ENCODE measurements around the gene DHRS4L2.
"Not testable (repeated sequence)": the region's sequence is repeated elsewhere in the genome, so short reads cannot be mapped to it uniquely, and the experiment has no call there.

DHRS4L2 gene

GRCh38 chr14:23988607-23989363 is at the start of gene DHRS4L2:
Gene DHRS4L2 (plus strand): TSS chr14:23988929. CDS start chr14:23988948, 19 bp downstream.
- H3K27me3 ChIP-seq (ENCODE audit: control insufficient read depth in 5 of 5, insufficient read depth in 4 of 5, low read length in 5 of 5); H3K36me3 ChIP-seq (ENCODE audit: control insufficient read depth in 5 of 5, insufficient read depth in 5 of 5, low read length in 5 of 5); H3K9me3 ChIP-seq (ENCODE audit: control insufficient read depth in 5 of 5, low read length in 5 of 5): not testable (repeated sequence)
- peaks cover 2 to 35% (median 22%) of the 10 kb centered on the region in 5 donors for H3K4me1 ChIP-seq (ENCODE audit: control insufficient read depth in 5 of 5, insufficient read depth in 5 of 5, low read length in 5 of 5)
- peak within 1 kb of the TSS in 4 of 5 donors; percentile 35 to 53 (median 50) for H3K9ac ChIP-seq (ENCODE audit: low read length in 5 of 5)
- peak within 1 kb of the TSS in 4 of 5 donors; percentile 52 to 64 (median 60) for H3K4me3 ChIP-seq (ENCODE audit: low read depth in 1 of 5, low read length in 5 of 5)
- peak within 1 kb of the TSS; percentile 57 for H3K27ac ChIP-seq (ENCODE audit: low read depth, low read length)

GRCh38 chr14:23939607-23940326 is 49.0 kb upstream of the DHRS4L2 start:
- Histone ChIP-seq H3K9me3 (ENCODE audit: control insufficient read depth in 5 of 5, low read length in 5 of 5) (no peaks in the 10 kb centered on the region), H3K27me3 (ENCODE audit: control insufficient read depth in 5 of 5, insufficient read depth in 4 of 5, low read length in 5 of 5) (no peaks in the 10 kb centered on the region), H3K4me1 (ENCODE audit: control insufficient read depth in 5 of 5, insufficient read depth in 5 of 5, low read length in 5 of 5) (peaks cover 0 to 7% (median 0%) of the 10 kb centered on the region in 5 donors), H3K4me3 (ENCODE audit: low read depth in 1 of 5, low read length in 5 of 5) (no peak overlapping the region), H3K9ac (ENCODE audit: low read length in 5 of 5) (no peak overlapping the region), H3K27ac (ENCODE audit: low read depth, low read length) (no peak overlapping the region), H3K36me3 (ENCODE audit: control insufficient read depth in 5 of 5, insufficient read depth in 5 of 5, low read length in 5 of 5) (peaks cover 0 to 24% (median 12%) of the 10 kb centered on the region in 5 donors)

GRCh38 chr14:23941230-23941629 is 47.5 kb upstream of the DHRS4L2 start:
- peaks cover 0 to 24% (median 12%) of the 10 kb centered on the region in 5 donors for H3K36me3 ChIP-seq (ENCODE audit: control insufficient read depth in 5 of 5, insufficient read depth in 5 of 5, low read length in 5 of 5)
- H3K4me3 ChIP-seq (ENCODE audit: low read depth in 1 of 5, low read length in 5 of 5) = no peak overlapping the region
- H3K9me3 ChIP-seq (ENCODE audit: control insufficient read depth in 5 of 5, low read length in 5 of 5) = no peaks in the 10 kb centered on the region
- no peak overlapping the region for H3K27ac ChIP-seq (ENCODE audit: low read depth, low read length)
- H3K27me3 ChIP-seq (ENCODE audit: control insufficient read depth in 5 of 5, insufficient read depth in 4 of 5, low read length in 5 of 5) = no peaks in the 10 kb centered on the region
- peaks cover 0 to 5% (median 0%) of the 10 kb centered on the region in 5 donors for H3K4me1 ChIP-seq (ENCODE audit: control insufficient read depth in 5 of 5, insufficient read depth in 5 of 5, low read length in 5 of 5)
- H3K9ac ChIP-seq (ENCODE audit: low read length in 5 of 5) = no peak overlapping the region

GRCh38 chr14:23941669-23942068 is 47.1 kb upstream of the DHRS4L2 start:
- Histone ChIP-seq H3K9ac (ENCODE audit: low read length in 5 of 5) (no peak overlapping the region), H3K4me3 (ENCODE audit: low read depth in 1 of 5, low read length in 5 of 5) (no peak overlapping the region), H3K4me1 (ENCODE audit: control insufficient read depth in 5 of 5, insufficient read depth in 5 of 5, low read length in 5 of 5) (peaks cover 0 to under 1% (median 0%) of the 10 kb centered on the region in 5 donors), H3K27ac (ENCODE audit: low read depth, low read length) (no peak overlapping the region), H3K27me3 (ENCODE audit: control insufficient read depth in 5 of 5, insufficient read depth in 4 of 5, low read length in 5 of 5) (no peaks in the 10 kb centered on the region), H3K36me3 (ENCODE audit: control insufficient read depth in 5 of 5, insufficient read depth in 5 of 5, low read length in 5 of 5) (peaks cover 0 to 24% (median 12%) of the 10 kb centered on the region in 5 donors), H3K9me3 (ENCODE audit: control insufficient read depth in 5 of 5, low read length in 5 of 5) (no peaks in the 10 kb centered on the region)

- Histone ChIP-seq H3K9me3 (ENCODE audit: control insufficient read depth in 5 of 5, low read length in 5 of 5) (no peaks in the 10 kb centered on the region), H3K36me3 (ENCODE audit: control insufficient read depth in 5 of 5, insufficient read depth in 5 of 5, low read length in 5 of 5) (peaks cover 0 to 24% (median 12%) of the 10 kb centered on the region in 5 donors), H3K9ac (ENCODE audit: low read length in 5 of 5) (no peak overlapping the region), H3K4me3 (ENCODE audit: low read depth in 1 of 5, low read length in 5 of 5) (no peak overlapping the region), H3K27me3 (ENCODE audit: control insufficient read depth in 5 of 5, insufficient read depth in 4 of 5, low read length in 5 of 5) (no peaks in the 10 kb centered on the region), H3K27ac (ENCODE audit: low read depth, low read length) (no peak overlapping the region), H3K4me1 (ENCODE audit: control insufficient read depth in 5 of 5, insufficient read depth in 5 of 5, low read length in 5 of 5) (no peaks in the 10 kb centered on the region)
These were observed 46.1 kb upstream of the DHRS4L2 start for GRCh38 chr14:23942587-23942986.

GRCh38 chr14:23949069-23949468 is 39.7 kb upstream of the DHRS4L2 start:
- not testable (repeated sequence) for H3K27ac ChIP-seq (ENCODE audit: low read depth, low read length); H3K27me3 ChIP-seq (ENCODE audit: control insufficient read depth in 5 of 5, insufficient read depth in 4 of 5, low read length in 5 of 5); H3K36me3 ChIP-seq (ENCODE audit: control insufficient read depth in 5 of 5, insufficient read depth in 5 of 5, low read length in 5 of 5); H3K4me3 ChIP-seq (ENCODE audit: low read depth in 1 of 5, low read length in 5 of 5); H3K9me3 ChIP-seq (ENCODE audit: control insufficient read depth in 5 of 5, low read length in 5 of 5); H3K9ac ChIP-seq (ENCODE audit: low read length in 5 of 5)
- H3K4me1 ChIP-seq (ENCODE audit: control insufficient read depth in 5 of 5, insufficient read depth in 5 of 5, low read length in 5 of 5) = peaks cover 0 to 29% (median 20%) of the 10 kb centered on the region in 5 donors

GRCh38 chr14:23950411-23951135 is 38.2 kb upstream of the DHRS4L2 start:
- no peak overlapping the region for H3K4me3 ChIP-seq (ENCODE audit: low read depth in 1 of 5, low read length in 5 of 5)
- peaks cover 0 to 2% (median 0%) of the 10 kb centered on the region in 5 donors for H3K36me3 ChIP-seq (ENCODE audit: control insufficient read depth in 5 of 5, insufficient read depth in 5 of 5, low read length in 5 of 5)
- H3K9me3 ChIP-seq (ENCODE audit: control insufficient read depth in 5 of 5, low read length in 5 of 5) = no peaks in the 10 kb centered on the region
- no peak overlapping the region for H3K9ac ChIP-seq (ENCODE audit: low read length in 5 of 5)
- H3K4me1 ChIP-seq (ENCODE audit: control insufficient read depth in 5 of 5, insufficient read depth in 5 of 5, low read length in 5 of 5) = peaks cover 0 to 39% (median 28%) of the 10 kb centered on the region in 5 donors
- H3K27me3 ChIP-seq (ENCODE audit: control insufficient read depth in 5 of 5, insufficient read depth in 4 of 5, low read length in 5 of 5) = no peaks in the 10 kb centered on the region
- H3K27ac ChIP-seq (ENCODE audit: low read depth, low read length) = no peak overlapping the region

GRCh38 chr14:23951136-23951466 is 37.6 kb upstream of the DHRS4L2 start:
- not testable (repeated sequence) for H3K27me3 ChIP-seq (ENCODE audit: control insufficient read depth in 5 of 5, insufficient read depth in 4 of 5, low read length in 5 of 5); H3K9ac ChIP-seq (ENCODE audit: low read length in 5 of 5); H3K36me3 ChIP-seq (ENCODE audit: control insufficient read depth in 5 of 5, insufficient read depth in 5 of 5, low read length in 5 of 5); H3K4me3 ChIP-seq (ENCODE audit: low read depth in 1 of 5, low read length in 5 of 5); H3K9me3 ChIP-seq (ENCODE audit: control insufficient read depth in 5 of 5, low read length in 5 of 5); H3K27ac ChIP-seq (ENCODE audit: low read depth, low read length)
- peaks cover 0 to 39% (median 28%) of the 10 kb centered on the region in 5 donors for H3K4me1 ChIP-seq (ENCODE audit: control insufficient read depth in 5 of 5, insufficient read depth in 5 of 5, low read length in 5 of 5)

- Histone ChIP-seq H3K9ac (ENCODE audit: low read length in 5 of 5) (peak overlapping the region in 2 of 5 donors; percentile 5 to 32), H3K27me3 (ENCODE audit: control insufficient read depth in 5 of 5, insufficient read depth in 4 of 5, low read length in 5 of 5) (no peaks in the 10 kb centered on the region), H3K27ac (ENCODE audit: low read depth, low read length) (no peak overlapping the region)
These were observed 37.0 kb upstream of the DHRS4L2 start for GRCh38 chr14:23951590-23952201.

More at GRCh38 chr14:23951590-23952201, 37.0 kb upstream of the DHRS4L2 start:
- H3K4me1 ChIP-seq (ENCODE audit: control insufficient read depth in 5 of 5, insufficient read depth in 5 of 5, low read length in 5 of 5) = peaks cover 0 to 39% (median 28%) of the 10 kb centered on the region in 5 donors
- H3K36me3 ChIP-seq (ENCODE audit: control insufficient read depth in 5 of 5, insufficient read depth in 5 of 5, low read length in 5 of 5) = peaks cover 0 to 8% (median 0%) of the 10 kb centered on the region in 5 donors
- no peaks in the 10 kb centered on the region for H3K9me3 ChIP-seq (ENCODE audit: control insufficient read depth in 5 of 5, low read length in 5 of 5)
- peak overlapping the region in 1 of 5 donors; percentile 25 for H3K4me3 ChIP-seq (ENCODE audit: low read depth in 1 of 5, low read length in 5 of 5)
